GM06990 (cell line): Measurements from ENCODE around the gene NDEL1.

ENCODE experiments used
- DNase-seq: peaks from one replicate; pipeline ENCODE4 v3.0.0-alpha.2; 2011; ENCODE audit not compliant: insufficient read length; ENCODE audit errors: extremely low read depth
- H3K27me3 ChIP-seq: replicated peaks from 2 replicates; pipeline ENCODE4 v1.6.0; 2011; ENCODE audit warnings: low read length; ENCODE audit not compliant: control insufficient read depth, insufficient read depth
- H3K36me3 ChIP-seq: 2 replicates; pipeline ENCODE4 v1.5.1; 2011; ENCODE audit warnings: low read length; ENCODE audit not compliant: control insufficient read depth, insufficient read depth
- H3K4me3 ChIP-seq: replicated peaks from 2 replicates; pipeline ENCODE4 v1.5.1; 2011; ENCODE audit warnings: low read depth, mild to moderate bottlenecking, control low read depth, low read length
- TF ChIP-seq, protein P1 (sequence below): IDR thresholded peaks from 2 replicates; pipeline ENCODE4 v1.5.1; 2011; ENCODE audit warnings: low read length, control low read depth, mild to moderate bottlenecking, inconsistent platforms; ENCODE audit not compliant: insufficient read depth, poor library complexity, severe bottlenecking

The NDEL1 gene

DNA sequence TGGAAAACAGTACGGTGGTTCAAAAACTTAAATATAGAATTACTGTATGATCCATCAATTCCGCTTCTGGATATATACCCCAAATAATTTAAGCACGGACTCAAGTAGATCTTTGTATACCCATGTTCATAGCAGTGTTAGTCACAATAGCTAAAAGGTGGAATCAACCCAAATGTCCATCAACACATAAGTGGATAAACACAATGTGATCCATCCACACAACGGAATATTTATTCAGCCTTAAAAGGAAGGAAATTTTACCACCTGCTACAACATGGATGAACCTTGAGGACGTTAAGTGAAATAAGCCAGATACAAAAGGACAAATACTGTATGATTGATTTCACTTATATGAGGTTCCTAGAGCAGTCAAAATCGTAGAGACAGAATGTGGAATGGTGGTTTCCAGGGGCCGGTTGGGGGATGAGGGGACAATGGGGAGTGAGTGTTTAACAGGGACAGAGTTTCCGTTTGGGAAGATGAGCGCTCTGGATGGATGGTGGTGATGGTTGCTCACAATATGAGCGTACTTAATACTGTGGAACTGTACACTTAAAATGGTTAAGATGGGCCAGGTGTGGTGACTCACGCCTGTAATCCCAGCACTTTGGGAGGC lies 32.7 kb upstream of the NDEL1 start:
- TF ChIP-seq, protein P1, sequence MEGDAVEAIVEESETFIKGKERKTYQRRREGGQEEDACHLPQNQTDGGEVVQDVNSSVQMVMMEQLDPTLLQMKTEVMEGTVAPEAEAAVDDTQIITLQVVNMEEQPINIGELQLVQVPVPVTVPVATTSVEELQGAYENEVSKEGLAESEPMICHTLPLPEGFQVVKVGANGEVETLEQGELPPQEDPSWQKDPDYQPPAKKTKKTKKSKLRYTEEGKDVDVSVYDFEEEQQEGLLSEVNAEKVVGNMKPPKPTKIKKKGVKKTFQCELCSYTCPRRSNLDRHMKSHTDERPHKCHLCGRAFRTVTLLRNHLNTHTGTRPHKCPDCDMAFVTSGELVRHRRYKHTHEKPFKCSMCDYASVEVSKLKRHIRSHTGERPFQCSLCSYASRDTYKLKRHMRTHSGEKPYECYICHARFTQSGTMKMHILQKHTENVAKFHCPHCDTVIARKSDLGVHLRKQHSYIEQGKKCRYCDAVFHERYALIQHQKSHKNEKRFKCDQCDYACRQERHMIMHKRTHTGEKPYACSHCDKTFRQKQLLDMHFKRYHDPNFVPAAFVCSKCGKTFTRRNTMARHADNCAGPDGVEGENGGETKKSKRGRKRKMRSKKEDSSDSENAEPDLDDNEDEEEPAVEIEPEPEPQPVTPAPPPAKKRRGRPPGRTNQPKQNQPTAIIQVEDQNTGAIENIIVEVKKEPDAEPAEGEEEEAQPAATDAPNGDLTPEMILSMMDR = no peak
- no peak for DNase-seq
- Histone ChIP-seq H3K4me3 (no peak overlapping the region), H3K27me3 (no peaks in the 10 kb centered on the region), H3K36me3 (no peaks in the 10 kb centered on the region)

DNA sequence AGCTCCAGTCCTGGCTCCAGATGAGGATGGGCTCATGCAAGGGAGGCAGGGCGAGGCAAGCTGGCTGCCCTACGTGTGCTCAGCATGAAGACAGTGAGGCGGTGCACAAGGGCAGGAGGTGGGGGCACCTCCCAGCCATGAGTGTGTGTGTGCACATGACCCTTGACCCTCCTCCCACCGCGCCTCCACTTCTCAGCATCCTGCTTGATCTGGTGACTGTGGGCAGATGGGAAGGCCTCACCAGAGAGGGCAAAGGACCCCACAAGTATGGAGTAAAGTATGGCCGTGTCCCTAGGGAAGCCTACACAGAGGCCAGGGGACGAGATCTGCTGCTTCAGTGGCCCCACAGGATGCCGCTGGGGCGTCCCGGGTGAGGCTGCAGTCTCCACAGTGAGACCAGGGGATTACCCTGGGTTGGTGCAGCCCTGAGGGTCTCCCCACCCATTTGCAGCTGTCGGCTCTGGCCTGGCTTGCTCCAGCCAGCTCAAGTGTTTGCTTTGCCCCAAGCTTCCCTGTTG lies 30.1 kb upstream of the NDEL1 start:
- DNase-seq = no peak
- no peaks in the 10 kb centered on the region for H3K27me3 ChIP-seq
- H3K36me3 ChIP-seq = no peaks in the 10 kb centered on the region
- TF ChIP-seq, protein P1 = no peak
- no peak overlapping the region for H3K4me3 ChIP-seq

DNA sequence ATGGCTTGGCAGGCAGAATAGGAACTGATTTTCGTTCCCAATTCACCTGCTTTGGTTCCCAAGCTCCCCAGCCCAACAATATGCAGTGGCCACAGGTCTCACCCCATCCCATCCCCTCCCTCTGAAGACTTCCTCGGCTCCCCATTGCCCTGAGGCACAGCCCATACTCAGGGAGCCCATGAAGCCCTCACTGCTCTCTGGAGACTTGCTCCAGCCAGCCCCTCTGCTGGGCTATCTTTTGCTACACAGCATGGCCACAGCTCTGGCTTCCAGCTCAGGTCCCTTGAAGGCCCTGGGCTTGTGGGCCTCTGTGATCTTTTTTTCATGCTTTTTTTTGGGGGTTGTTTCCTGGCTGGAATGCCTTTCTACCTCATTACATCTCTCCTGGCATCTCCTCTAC lies 29.5 kb upstream of the NDEL1 start:
- no peak for DNase-seq
- Histone ChIP-seq H3K36me3 (no peaks in the 10 kb centered on the region), H3K27me3 (no peaks in the 10 kb centered on the region), H3K4me3 (no peak overlapping the region)
- TF ChIP-seq, protein P1 = no peak

DNA sequence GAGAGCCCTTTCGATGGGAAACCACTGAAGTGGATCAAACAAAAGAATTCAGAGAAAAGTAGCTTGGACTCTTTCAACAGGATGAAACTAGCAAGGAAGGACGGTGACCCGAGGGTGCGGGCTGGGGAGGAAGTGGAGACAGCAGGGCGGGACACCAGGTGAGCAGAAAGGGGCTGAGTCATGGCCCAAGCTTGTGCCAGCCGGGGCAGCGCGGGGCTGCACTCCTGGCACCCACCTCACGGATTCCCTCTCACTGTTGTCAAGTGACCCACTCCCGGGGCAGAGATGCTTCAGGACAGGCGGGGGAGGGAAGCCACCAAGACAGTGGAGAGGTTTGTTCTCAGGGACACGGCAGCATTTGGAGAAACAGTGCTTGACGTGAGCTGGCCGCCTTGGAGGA lies 27.3 kb upstream of the NDEL1 start:
- TF ChIP-seq, protein P1 = no peak
- no peaks in the 10 kb centered on the region for H3K27me3 ChIP-seq
- no peak for DNase-seq
- no peak overlapping the region for H3K4me3 ChIP-seq
- H3K36me3 ChIP-seq = no peaks in the 10 kb centered on the region

DNA sequence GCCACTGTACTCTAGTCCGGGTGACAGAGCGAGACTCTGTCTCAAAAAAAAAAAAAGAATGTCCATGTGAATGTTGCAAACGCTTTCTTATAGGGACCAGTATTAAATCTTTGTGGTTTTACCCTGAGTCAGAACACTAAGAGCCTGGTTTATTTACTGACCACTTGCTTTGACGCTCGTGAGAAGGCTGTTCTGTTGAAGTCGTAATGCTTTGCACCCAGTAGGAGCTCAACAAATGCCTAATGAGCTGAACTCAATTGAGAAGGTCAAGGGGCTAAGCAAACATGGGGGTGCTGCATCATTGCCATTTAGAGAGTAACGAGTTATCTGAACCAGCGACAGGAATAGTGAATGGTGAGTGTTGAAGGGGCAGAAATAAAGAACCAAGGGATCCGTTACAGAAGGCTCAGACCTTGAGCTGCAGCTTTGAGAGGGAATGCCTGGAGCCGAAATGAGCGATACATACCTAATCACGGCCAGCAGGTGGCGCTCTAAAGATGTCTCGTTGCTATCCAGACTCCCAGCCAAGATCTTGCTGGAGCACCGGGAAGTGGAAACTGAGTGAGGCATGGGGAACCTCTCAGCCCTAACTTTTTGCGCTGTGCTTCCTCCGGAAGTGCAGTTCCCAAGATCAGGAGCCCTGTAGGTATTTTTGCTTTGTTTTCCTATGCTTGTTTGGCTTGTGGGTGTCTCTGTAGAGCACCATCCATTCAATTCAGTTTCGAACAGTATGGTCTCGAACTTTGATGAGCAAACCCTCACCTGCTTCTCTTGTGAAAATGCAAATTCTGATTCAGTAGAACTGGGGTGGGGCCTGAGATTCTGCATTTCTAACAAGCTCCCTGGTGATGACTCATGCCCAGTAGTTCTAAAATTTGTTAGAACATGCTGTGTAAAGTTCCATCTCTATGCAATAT lies 25.5 kb upstream of the NDEL1 start:
- TF ChIP-seq, protein P1 = peak; percentile 83
- H3K27me3 ChIP-seq = no peaks in the 10 kb centered on the region
- no peak for DNase-seq
- no peak overlapping the region; the same call in 1 of the 2 replicates for H3K4me3 ChIP-seq
- H3K36me3 ChIP-seq = no peaks in the 10 kb centered on the region
